B cell (primary cell): ENCODE data around the gene INPP1. TPM values are rescaled to one million over a fixed set of nuclear protein-coding genes. Genes with fewer than 3 reads are reported as not detected.

Source experiments
- ATAC-seq: fragments of 200-7000 bp; cut with Tn5 transposase; one replicate; pipeline ENCODE4 v1.10.0; 2021; ENCODE audit warnings: low read depth, mild to moderate bottlenecking, moderate number of reproducible peaks, moderate library complexity
- CTCF ChIA-PET: fragments of 350-600 bp; sonication (Branson Sonifier 250); formaldehyde crosslinking; loops from one replicate; lab custom pipeline; 2021; ENCODE audit warnings: antibody characterized with exemption, inconsistent platforms; lab: Charles Lee
- POLR2A ChIA-PET: fragments of 350-600 bp; sonication (Branson Sonifier 250); formaldehyde crosslinking; loops from one replicate; lab custom pipeline; 2021; ENCODE audit warnings: antibody characterized with exemption; lab: Charles Lee
- DNase-seq: peaks from one replicate; pipeline ENCODE4 v3.0.0; 2013
- H2AFZ ChIP-seq: 2 replicates; pipeline ENCODE4 v1.6.1; 2012; ENCODE audit warnings: mild to moderate bottlenecking, low read depth, low read length; ENCODE audit not compliant: insufficient read depth, poor library complexity, severe bottlenecking
- H3K27ac ChIP-seq, 2 donors: 1 replicate in 1 of 2; 2 replicates in 1 of 2; pipeline ENCODE4 v1.5.1; 2012 to 2013; ENCODE audit warnings: low read length in 2 of 2, mild to moderate bottlenecking in 2 of 2, moderate library complexity in 1 of 2
- H3K27me3 ChIP-seq, 4 experiments: fragments of 200-600 bp in 1 of 4; sonication (generic) in 1 of 4; replicated peaks in 1 of 4; 1 replicate in 2 of 4; 2 replicates in 2 of 4; pipeline versions ENCODE4 v1.6.1 to v1.7.0; 2013 to 2016; ENCODE audit warnings: low read length in 3 of 4, mild to moderate bottlenecking in 2 of 4, mixed read lengths in 1 of 4, moderate library complexity in 1 of 4; ENCODE audit not compliant: insufficient read depth in 4 of 4, control insufficient read depth in 3 of 4; ENCODE audit errors: control extremely low read depth in 1 of 4
- H3K36me3 ChIP-seq, 2 experiments: replicated peaks in 1 of 2; 1 replicate in 1 of 2; 2 replicates in 1 of 2; pipeline versions ENCODE4 v1.6.1 to v1.7.1; 2013; ENCODE audit warnings: low read length in 1 of 2; ENCODE audit not compliant: insufficient read depth in 2 of 2, control insufficient read depth in 1 of 2; ENCODE audit errors: control extremely low read depth in 1 of 2, extremely low read depth in 1 of 2
- H3K4me1 ChIP-seq, 2 donors: fragments of 200-600 bp in 1 of 2; sonication (generic) in 1 of 2; 1 replicate in 1 of 2; 2 replicates in 1 of 2; pipeline versions ENCODE4 v1.5.1 to v1.6.1; 2013 to 2017; ENCODE audit warnings: low read length in 2 of 2; ENCODE audit not compliant: control insufficient read depth in 2 of 2, insufficient read depth in 2 of 2
- H3K4me2 ChIP-seq: replicated peaks from 2 replicates; pipeline ENCODE3; 2012; ENCODE audit warnings: mild to moderate bottlenecking, low read depth, low read length; ENCODE audit not compliant: poor library complexity, severe bottlenecking
- H3K4me3 ChIP-seq, 5 experiments: fragments of 200-600 bp in 1 of 5; sonication (generic) in 1 of 5; 1 replicate in 3 of 5; 2 replicates in 2 of 5; pipeline versions ENCODE4 v1.5.1 to v1.7.0; 2011 to 2016; ENCODE audit warnings: low read length in 4 of 5, mild to moderate bottlenecking in 4 of 5, low read depth in 2 of 5, control low read depth in 1 of 5, moderate library complexity in 1 of 5; ENCODE audit not compliant: insufficient read depth in 1 of 5; ENCODE audit errors: control extremely low read depth in 1 of 5, extremely low read depth in 1 of 5
- H3K79me2 ChIP-seq: fragments of 200-600 bp; sonication (generic); one replicate; pipeline ENCODE4 v1.6.0; 2016; ENCODE audit warnings: low read length; ENCODE audit not compliant: control insufficient read depth, insufficient read depth
- H3K9ac ChIP-seq: fragments of 200-600 bp; sonication (generic); 2 replicates; pipeline ENCODE4 v1.6.1; 2017; ENCODE audit warnings: mild to moderate bottlenecking, low read length, moderate library complexity
- H3K9me3 ChIP-seq, 3 donors: one replicate each; pipeline versions ENCODE4 v1.6.1 to v1.7.1; 2013; ENCODE audit warnings: low read length in 2 of 3; ENCODE audit not compliant: control insufficient read depth in 2 of 3, insufficient read depth in 1 of 3; ENCODE audit errors: control extremely low read depth in 1 of 3
- H4K20me1 ChIP-seq: 2 replicates; pipeline ENCODE4 v1.6.0; 2012; ENCODE audit warnings: mild to moderate bottlenecking, low read length; ENCODE audit not compliant: insufficient read depth, control insufficient read depth, poor library complexity, severe bottlenecking
- H3K27ac Mint-ChIP-seq: one replicate; pipeline ENCODE4 v1.8.0; 2021; ENCODE audit warnings: mixed read lengths
- H3K27me3 Mint-ChIP-seq: one replicate; pipeline ENCODE4 v1.8.0; 2021; ENCODE audit warnings: mixed read lengths
- H3K4me1 Mint-ChIP-seq: one replicate; pipeline ENCODE4 v1.8.0; 2021; ENCODE audit warnings: mixed read lengths
- H3K4me3 Mint-ChIP-seq: one replicate; pipeline ENCODE4 v1.8.0; 2021; ENCODE audit warnings: mixed read lengths
- H3K9me3 Mint-ChIP-seq: one replicate; pipeline ENCODE4 v1.8.0; 2022; ENCODE audit warnings: mixed read lengths; ENCODE audit not compliant: insufficient read depth
- CTCF ChIP-seq: fragments of 200-600 bp; IDR thresholded peaks from one replicate; pipeline ENCODE4 v1.8.0; 2022; ENCODE audit warnings: antibody characterized with exemption, mild to moderate bottlenecking
- EZH2 ChIP-seq: IDR thresholded peaks from 2 replicates; pipeline ENCODE4 v1.6.1; 2012; ENCODE audit warnings: borderline replicate concordance, low read depth, mild to moderate bottlenecking, moderate library complexity, low read length; ENCODE audit not compliant: insufficient read depth, poor library complexity, severe bottlenecking
- WGBS: methylation state at CpG from one replicate; pipeline ENCODE4 v1.1.5; 2013; ENCODE audit warnings: missing lambda C conversion rate; ENCODE audit not compliant: insufficient coverage; 5-methylcytosine and 5-hydroxymethylcytosine counted together
- intact Hi-C: fragments of 100-400 bp; cut with micrococcal nuclease; formaldehyde crosslinking; loops from one replicate; pipeline ENCODE4 v1.10.0; 2022
- polyA plus RNA-seq: library from polyadenylated mRNA; depleted of rRNA; stranded (reverse); fragments of >200 nt; gene quantifications from 2 replicates; pipeline ENCODE4 v1.2.3, GENCODE V29; 2012
- total RNA-seq, 2 donors: library from RNA; stranded (reverse); fragments of 120-200 nt in 1 of 2; gene quantifications; 1 replicate in 1 of 2; 2 replicates in 1 of 2; pipeline versions ENCODE4 v1.2.3 to v1.2.4, GENCODE V29; 2013 to 2022

Gene INPP1
- total and polyA plus RNA-seq, 2 donors (not counting 1 experiment from before 2014, with no cell fraction given), result 3.1 to 3.7 TPM

- 77% methylated on average over 4 of the region's 4 CpGs for WGBS
- H3K4me1 Mint-ChIP-seq, result peaks cover 13% of the 10 kb centered on the region
- TF ChIP-seq EZH2, result no peak
- no peaks in the 10 kb centered on the region for H3K9me3 Mint-ChIP-seq
- peak overlapping the region; percentile 87 for H2AFZ ChIP-seq
- H3K4me2 ChIP-seq, result no peak overlapping the region
- H3K9ac ChIP-seq, result no peak overlapping the region
- peak overlapping the region; percentile 90 for H3K4me3 Mint-ChIP-seq
- H3K27ac Mint-ChIP-seq, result no peak overlapping the region
- no peaks in the 10 kb centered on the region for H4K20me1 ChIP-seq
- no peak overlapping the region for H3K4me3 ChIP-seq
- H3K27me3 Mint-ChIP-seq, result no peaks in the 10 kb centered on the region
- no peak for DNase-seq
- peaks cover 7 to 11% of the 10 kb centered on the region in 2 donors for H3K4me1 ChIP-seq
- no peaks in the 10 kb centered on the region for H3K79me2 ChIP-seq
- no peak overlapping the region for H3K27ac ChIP-seq
- CTCF ChIA-PET, result interaction anchor here (1.3 to 1.8 kb wide), 2 partner anchors 24 to 27 kb away, joined by 3 to 5 read pairs; partner anchors contain the start of gene HIBCH
- H3K27me3 ChIP-seq, result no peaks in the 10 kb centered on the region
- intact Hi-C loops, result loop anchor here (1.0 kb wide), 1 partner anchor 22 kb away; no protein-coding TSS in a partner anchor
- H3K9me3 ChIP-seq, result no peaks in the 10 kb centered on the region
- H3K36me3 ChIP-seq, result no peaks in the 10 kb centered on the region
- no peak for ATAC-seq
- POLR2A ChIA-PET, result no interaction called here
Observed at GRCh38 chr2:190342611-190343010, 778 bp upstream of the INPP1 start.

DNA sequence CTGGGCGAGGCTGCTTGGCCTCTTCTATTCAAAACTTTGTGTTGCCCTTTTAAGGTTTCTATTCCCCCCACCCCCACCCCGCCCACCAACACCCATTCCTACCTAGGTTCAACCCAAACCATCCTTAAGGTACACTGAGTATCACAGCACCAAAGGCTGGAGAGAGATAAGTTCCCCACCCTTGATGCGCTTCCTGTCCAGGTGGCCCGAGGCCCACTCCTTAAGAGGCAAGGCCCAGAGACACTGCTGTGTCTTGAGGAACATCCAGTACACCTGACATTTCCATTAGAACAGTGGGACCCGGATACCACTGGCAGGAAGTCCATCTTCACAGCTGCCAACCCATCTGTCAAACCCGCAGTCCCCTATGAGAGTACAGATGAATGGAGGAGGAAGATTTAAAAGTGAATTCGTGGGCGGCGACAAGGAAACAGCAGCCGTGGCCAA, 277 bp upstream of the INPP1 start:
- H3K9me3 ChIP-seq, result no peaks in the 10 kb centered on the region
- no peaks in the 10 kb centered on the region for H3K27me3 ChIP-seq
- no peaks in the 10 kb centered on the region for H3K27me3 Mint-ChIP-seq
- ATAC-seq (no peak), DNase-seq (peak; percentile 42)
- POLR2A ChIA-PET, result interaction anchor here (0.6 kb wide), 1 partner anchor 538 kb away, joined by 8 read pairs; the partner anchor contains the start of gene GLS
- H3K4me1 Mint-ChIP-seq, result peaks cover 13% of the 10 kb centered on the region
- H3K79me2 ChIP-seq, result no peaks in the 10 kb centered on the region
- H3K9me3 Mint-ChIP-seq, result no peaks in the 10 kb centered on the region
- peak overlapping the region; percentile 90 for H3K4me3 Mint-ChIP-seq
- H3K4me3 ChIP-seq, result peak overlapping the region; percentile 7 to 79 (median 62)
- intact Hi-C loops, result loop anchor here (1.0 kb wide), 1 partner anchor 23 kb away; no protein-coding TSS in a partner anchor
- H2AFZ ChIP-seq, result peak overlapping the region; percentile 87
- no peaks in the 10 kb centered on the region for H3K36me3 ChIP-seq
- H3K4me1 ChIP-seq, result peaks cover 7 to 11% of the 10 kb centered on the region in 2 donors
- CTCF ChIA-PET, result interaction anchor here (1.8 kb wide), 1 partner anchor 24 kb away, joined by 5 read pairs; the partner anchor contains the start of gene HIBCH
- TF ChIP-seq CTCF (no peak), EZH2 (no peak)
- 71% methylated on average over 4 of the region's 10 CpGs for WGBS
- peak overlapping the region; percentile 100 for H3K4me2 ChIP-seq
- H4K20me1 ChIP-seq, result no peaks in the 10 kb centered on the region
- peak overlapping the region; percentile 78 for H3K9ac ChIP-seq
- no peak overlapping the region for H3K27ac ChIP-seq
- peak overlapping the region; percentile 73 for H3K27ac Mint-ChIP-seq
